WTC11 (cell line): ENCODE measurements around the gene CREB3. TPM values are rescaled to one million over a fixed set of nuclear protein-coding genes. Genes with fewer than 3 reads are reported as not detected.

ENCODE experiments used
- ATAC-seq: fragments of 200-7000 bp; cut with Tn5 transposase; 2 replicates; pipeline ENCODE4 v1.10.0; 2021; ENCODE audit warnings: mild to moderate bottlenecking, moderate library complexity
- CTCF ChIA-PET: fragments of 300-600 bp; sonication (Branson Sonifier 250); formaldehyde crosslinking; loops from one replicate; lab custom pipeline; 2021; ENCODE audit warnings: antibody characterized with exemption; lab: Charles Lee
- POLR2A ChIA-PET: fragments of 350-600 bp; sonication (Branson Sonifier 250); formaldehyde crosslinking; loops from one replicate; lab custom pipeline; 2021; ENCODE audit warnings: antibody characterized with exemption; lab: Charles Lee
- DNase-seq: peaks from one replicate; pipeline ENCODE4 v3.0.0; 2021; ENCODE audit warnings: low spot score
- H3K27ac Mint-ChIP-seq: 2 replicates; pipeline ENCODE4 v1.8.0; 2021; ENCODE audit warnings: mixed read lengths
- H3K27me3 Mint-ChIP-seq: 2 replicates; pipeline ENCODE4 v1.8.0; 2021; ENCODE audit warnings: low read depth, mild to moderate bottlenecking, moderate library complexity, mixed read lengths
- H3K36me3 Mint-ChIP-seq: 2 replicates; pipeline ENCODE4 v1.8.0; 2021; ENCODE audit warnings: mixed read lengths
- H3K4me1 Mint-ChIP-seq: 2 replicates; pipeline ENCODE4 v1.8.0; 2022; ENCODE audit warnings: mixed read lengths
- H3K4me3 Mint-ChIP-seq: 2 replicates; pipeline ENCODE4 v1.8.0; 2021; ENCODE audit warnings: mild to moderate bottlenecking, moderate library complexity, mixed read lengths
- H3K9me3 Mint-ChIP-seq: 2 replicates; pipeline ENCODE4 v1.8.0; 2021; ENCODE audit warnings: mixed read lengths
- ELF4 ChIP-seq: sonication (generic); formaldehyde crosslinking; IDR thresholded peaks from 2 replicates; pipeline ENCODE4 v1.8.1; 2022; ENCODE audit warnings: low read depth, mild to moderate bottlenecking, moderate library complexity, missing genetic modification reagents
- EMX1 ChIP-seq: fragments of 250-450 bp; sonication (Bioruptor Pico); IDR thresholded peaks from 2 replicates; pipeline ENCODE4 v1.8.0; 2021; ENCODE audit warnings: mild to moderate bottlenecking
- FOXP1 ChIP-seq: sonication (generic); formaldehyde crosslinking; IDR thresholded peaks from 2 replicates; pipeline ENCODE4 v1.8.0; 2022; ENCODE audit warnings: missing genetic modification reagents, mild to moderate bottlenecking, moderate library complexity, borderline replicate concordance
- NFYB ChIP-seq: sonication (generic); formaldehyde crosslinking; conservative IDR thresholded peaks from 2 replicates; pipeline ENCODE4 v1.8.0; 2022; ENCODE audit warnings: low read depth, missing genetic modification reagents
- OVOL2 ChIP-seq: fragments of 250-450 bp; sonication (Bioruptor Pico); IDR thresholded peaks from 2 replicates; pipeline ENCODE4 v1.9.0; 2021; ENCODE audit warnings: mild to moderate bottlenecking, borderline replicate concordance
- SMAD4 ChIP-seq: sonication (generic); formaldehyde crosslinking; IDR thresholded peaks from 2 replicates; pipeline ENCODE4 v1.8.0; 2022; ENCODE audit warnings: mild to moderate bottlenecking, missing genetic modification reagents
- SOX15 ChIP-seq: fragments of 250-450 bp; sonication (Bioruptor Pico); IDR thresholded peaks from 2 replicates; pipeline ENCODE4 v1.9.0; 2021; ENCODE audit warnings: mild to moderate bottlenecking
- ZNF263 ChIP-seq: sonication (generic); formaldehyde crosslinking; IDR thresholded peaks from 2 replicates; pipeline ENCODE4 v1.8.1; 2022; ENCODE audit warnings: low read depth, mild to moderate bottlenecking, moderate library complexity, missing genetic modification reagents
- ZNF671 ChIP-seq: fragments of 250-450 bp; sonication (Bioruptor Pico); IDR thresholded peaks from 2 replicates; pipeline ENCODE4 v1.8.0; 2021; ENCODE audit warnings: mild to moderate bottlenecking
- total RNA-seq: library from RNA; stranded (reverse); gene quantifications from 3 replicates; pipeline ENCODE4 v1.2.3, GENCODE V29; 2021
- TF ChIP-seq, protein P1 (sequence below): sonication (generic); formaldehyde crosslinking; IDR thresholded peaks from 2 replicates; pipeline ENCODE4 v1.8.0; 2022; ENCODE audit warnings: mild to moderate bottlenecking, missing genetic modification reagents
- TF ChIP-seq, protein P2 (sequence below): sonication (generic); formaldehyde crosslinking; IDR thresholded peaks from 2 replicates; pipeline ENCODE4 v1.8.0; 2022; ENCODE audit warnings: mild to moderate bottlenecking, missing genetic modification reagents
- TF ChIP-seq, protein P3 (sequence below): sonication (generic); formaldehyde crosslinking; IDR thresholded peaks from 2 replicates; pipeline ENCODE4 v1.8.0; 2022; ENCODE audit warnings: missing genetic modification reagents
- TF ChIP-seq, protein P4 (sequence below): sonication (generic); formaldehyde crosslinking; IDR thresholded peaks from 2 replicates; pipeline ENCODE4 v1.8.1; 2022; ENCODE audit warnings: missing genetic modification reagents, borderline replicate concordance
- TF ChIP-seq, protein P5 (sequence below): fragments of 250-450 bp; sonication (Bioruptor Pico); conservative IDR thresholded peaks from 2 replicates; pipeline ENCODE4 v1.9.0; 2021; ENCODE audit warnings: mild to moderate bottlenecking

Gene CREB3
- total RNA-seq, 1 experiment from 2014 or later: 21.4 TPM

DNA sequence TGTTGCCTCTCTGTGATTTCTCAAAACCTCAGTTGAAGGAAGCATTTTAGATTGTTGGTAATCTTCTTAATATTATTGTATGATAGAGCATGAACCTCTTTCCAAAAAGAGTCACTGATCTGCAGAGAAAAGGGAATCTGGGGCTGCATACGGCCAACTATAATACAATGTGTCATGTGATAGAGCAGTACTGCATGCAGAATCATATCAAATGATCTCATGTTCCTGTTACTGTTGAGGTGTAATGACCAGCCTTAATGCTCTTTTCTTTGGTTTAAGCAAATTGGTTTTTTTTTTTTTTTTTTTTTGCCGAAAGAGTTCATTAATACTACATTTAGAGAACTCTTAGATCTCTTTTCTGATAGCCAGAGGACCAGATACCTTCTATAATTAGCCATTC lies 34.5 kb downstream of the CREB3 start (continued):
- TF ChIP-seq EMX1 (no peak), ZNF671 (CRISPR knock-in tag) (no peak), SMAD4 (CRISPR knock-in tag) (no peak), ELF4 (no peak), ZNF263 (CRISPR knock-in tag) (no peak), FOXP1 (no peak), SOX15 (CRISPR knock-in tag) (no peak)
- TF ChIP-seq, protein P1, sequence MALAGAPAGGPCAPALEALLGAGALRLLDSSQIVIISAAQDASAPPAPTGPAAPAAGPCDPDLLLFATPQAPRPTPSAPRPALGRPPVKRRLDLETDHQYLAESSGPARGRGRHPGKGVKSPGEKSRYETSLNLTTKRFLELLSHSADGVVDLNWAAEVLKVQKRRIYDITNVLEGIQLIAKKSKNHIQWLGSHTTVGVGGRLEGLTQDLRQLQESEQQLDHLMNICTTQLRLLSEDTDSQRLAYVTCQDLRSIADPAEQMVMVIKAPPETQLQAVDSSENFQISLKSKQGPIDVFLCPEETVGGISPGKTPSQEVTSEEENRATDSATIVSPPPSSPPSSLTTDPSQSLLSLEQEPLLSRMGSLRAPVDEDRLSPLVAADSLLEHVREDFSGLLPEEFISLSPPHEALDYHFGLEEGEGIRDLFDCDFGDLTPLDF (CRISPR knock-in tag): no peak
- TF ChIP-seq, protein P2, sequence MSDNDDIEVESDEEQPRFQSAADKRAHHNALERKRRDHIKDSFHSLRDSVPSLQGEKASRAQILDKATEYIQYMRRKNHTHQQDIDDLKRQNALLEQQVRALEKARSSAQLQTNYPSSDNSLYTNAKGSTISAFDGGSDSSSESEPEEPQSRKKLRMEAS (CRISPR knock-in tag): no peak

DNA sequence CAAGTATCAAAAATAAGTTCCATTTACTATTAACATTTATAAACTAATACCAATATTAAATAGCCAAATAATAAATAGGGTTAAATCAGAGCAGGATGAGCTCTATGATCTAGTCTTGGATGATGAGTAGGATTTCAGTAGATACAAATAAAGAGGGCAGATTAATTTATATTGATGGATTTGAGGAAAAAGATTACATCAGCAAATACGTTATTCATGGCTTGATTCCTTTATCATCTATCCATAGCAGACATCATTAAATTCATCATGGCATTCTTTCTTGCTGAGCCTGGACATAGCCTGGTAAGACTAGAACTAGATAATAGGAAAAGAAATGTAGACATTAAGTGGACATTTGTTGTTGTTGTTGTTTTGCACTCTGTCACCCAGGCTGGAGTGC lies 35.0 kb downstream of the CREB3 start:
- Mint-ChIP-seq H3K36me3 (no peaks in the 10 kb centered on the region), H3K27me3 (no peaks in the 10 kb centered on the region), H3K9me3 (no peaks in the 10 kb centered on the region), H3K4me3 (no peak overlapping the region), H3K4me1 (peaks cover 5% of the 10 kb centered on the region; the same call in 1 of the 2 replicates), H3K27ac (no peak overlapping the region)
- DNase-seq (no peak), ATAC-seq (no peak)
- ChIA-PET CTCF (interaction anchor here (0.7 to 1.8 kb wide), 3 partner anchors 9 to 71 kb away, joined by 3 to 8 read pairs (median 4); no protein-coding TSS in a partner anchor), POLR2A (no interaction called here)
- TF ChIP-seq, protein P3, sequence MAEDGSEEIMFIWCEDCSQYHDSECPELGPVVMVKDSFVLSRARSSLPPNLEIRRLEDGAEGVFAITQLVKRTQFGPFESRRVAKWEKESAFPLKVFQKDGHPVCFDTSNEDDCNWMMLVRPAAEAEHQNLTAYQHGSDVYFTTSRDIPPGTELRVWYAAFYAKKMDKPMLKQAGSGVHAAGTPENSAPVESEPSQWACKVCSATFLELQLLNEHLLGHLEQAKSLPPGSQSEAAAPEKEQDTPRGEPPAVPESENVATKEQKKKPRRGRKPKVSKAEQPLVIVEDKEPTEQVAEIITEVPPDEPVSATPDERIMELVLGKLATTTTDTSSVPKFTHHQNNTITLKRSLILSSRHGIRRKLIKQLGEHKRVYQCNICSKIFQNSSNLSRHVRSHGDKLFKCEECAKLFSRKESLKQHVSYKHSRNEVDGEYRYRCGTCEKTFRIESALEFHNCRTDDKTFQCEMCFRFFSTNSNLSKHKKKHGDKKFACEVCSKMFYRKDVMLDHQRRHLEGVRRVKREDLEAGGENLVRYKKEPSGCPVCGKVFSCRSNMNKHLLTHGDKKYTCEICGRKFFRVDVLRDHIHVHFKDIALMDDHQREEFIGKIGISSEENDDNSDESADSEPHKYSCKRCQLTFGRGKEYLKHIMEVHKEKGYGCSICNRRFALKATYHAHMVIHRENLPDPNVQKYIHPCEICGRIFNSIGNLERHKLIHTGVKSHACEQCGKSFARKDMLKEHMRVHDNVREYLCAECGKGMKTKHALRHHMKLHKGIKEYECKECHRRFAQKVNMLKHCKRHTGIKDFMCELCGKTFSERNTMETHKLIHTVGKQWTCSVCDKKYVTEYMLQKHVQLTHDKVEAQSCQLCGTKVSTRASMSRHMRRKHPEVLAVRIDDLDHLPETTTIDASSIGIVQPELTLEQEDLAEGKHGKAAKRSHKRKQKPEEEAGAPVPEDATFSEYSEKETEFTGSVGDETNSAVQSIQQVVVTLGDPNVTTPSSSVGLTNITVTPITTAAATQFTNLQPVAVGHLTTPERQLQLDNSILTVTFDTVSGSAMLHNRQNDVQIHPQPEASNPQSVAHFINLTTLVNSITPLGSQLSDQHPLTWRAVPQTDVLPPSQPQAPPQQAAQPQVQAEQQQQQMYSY: no peak

DNA sequence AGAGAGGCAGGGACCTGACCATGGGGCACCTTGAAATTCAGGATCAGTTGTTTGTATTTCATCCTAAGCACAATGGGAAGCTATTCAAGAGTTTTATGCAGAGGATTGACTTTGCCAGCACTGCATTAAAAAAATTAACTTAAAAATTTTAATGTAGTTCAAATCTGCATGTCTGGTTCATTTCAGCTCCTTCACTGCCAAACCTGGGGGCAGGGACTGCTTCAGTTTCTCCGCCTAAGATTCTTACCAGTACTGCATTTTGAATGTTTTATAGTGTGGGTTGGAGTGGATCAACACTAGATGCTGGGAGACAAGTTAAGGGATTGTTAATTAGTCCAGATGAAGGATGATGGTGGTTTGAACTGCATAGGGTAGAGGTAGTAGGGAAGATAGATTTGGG lies 37.3 kb downstream of the CREB3 start:
- no peak overlapping the region for H3K4me3 Mint-ChIP-seq
- no peaks in the 10 kb centered on the region for H3K9me3 Mint-ChIP-seq
- no peaks in the 10 kb centered on the region for H3K27me3 Mint-ChIP-seq
- TF ChIP-seq OVOL2 (CRISPR knock-in tag): no peak
- no peak for TF ChIP-seq NFYB (CRISPR knock-in tag)
- TF ChIP-seq, protein P4, sequence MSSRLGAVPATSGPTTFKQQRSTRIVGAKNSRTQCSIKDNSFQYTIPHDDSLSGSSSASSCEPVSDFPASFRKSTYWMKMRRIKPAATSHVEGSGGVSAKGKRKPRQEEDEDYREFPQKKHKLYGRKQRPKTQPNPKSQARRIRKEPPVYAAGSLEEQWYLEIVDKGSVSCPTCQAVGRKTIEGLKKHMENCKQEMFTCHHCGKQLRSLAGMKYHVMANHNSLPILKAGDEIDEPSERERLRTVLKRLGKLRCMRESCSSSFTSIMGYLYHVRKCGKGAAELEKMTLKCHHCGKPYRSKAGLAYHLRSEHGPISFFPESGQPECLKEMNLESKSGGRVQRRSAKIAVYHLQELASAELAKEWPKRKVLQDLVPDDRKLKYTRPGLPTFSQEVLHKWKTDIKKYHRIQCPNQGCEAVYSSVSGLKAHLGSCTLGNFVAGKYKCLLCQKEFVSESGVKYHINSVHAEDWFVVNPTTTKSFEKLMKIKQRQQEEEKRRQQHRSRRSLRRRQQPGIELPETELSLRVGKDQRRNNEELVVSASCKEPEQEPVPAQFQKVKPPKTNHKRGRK (CRISPR knock-in tag): no peak
- TF ChIP-seq, protein P5, sequence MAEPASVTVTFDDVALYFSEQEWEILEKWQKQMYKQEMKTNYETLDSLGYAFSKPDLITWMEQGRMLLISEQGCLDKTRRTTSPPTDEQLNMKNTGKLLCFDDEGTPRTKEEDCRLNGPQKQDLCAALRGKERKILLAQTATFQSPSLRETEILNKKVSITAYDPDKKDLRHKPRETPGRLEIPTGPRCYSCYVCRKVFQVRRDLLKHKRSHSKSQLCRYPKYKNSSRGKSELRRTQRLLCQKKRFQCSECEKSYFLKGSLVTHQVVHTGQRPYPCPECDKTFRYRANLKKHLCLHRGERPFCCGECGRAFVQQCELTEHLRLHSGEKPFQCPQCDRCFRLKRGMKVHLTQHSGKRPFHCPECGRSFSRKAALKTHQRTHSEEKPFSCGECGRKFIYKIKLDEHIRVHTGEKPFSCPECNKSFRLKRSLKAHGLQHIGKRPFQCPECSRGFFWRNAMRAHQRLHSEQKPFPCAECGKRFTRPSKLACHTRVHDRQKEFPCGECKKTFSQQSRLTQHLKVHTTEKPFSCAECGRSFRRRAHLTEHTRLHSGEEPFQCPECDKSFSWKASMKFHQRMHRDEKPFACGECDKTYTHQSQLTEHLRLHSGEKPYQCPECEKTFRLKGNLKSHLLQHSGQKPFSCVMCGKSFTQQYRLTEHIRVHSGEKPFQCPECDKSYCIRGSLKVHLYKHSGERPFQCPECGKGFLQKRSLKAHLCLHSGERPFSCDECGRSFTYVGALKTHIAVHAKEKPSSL: no peak
- H3K27ac Mint-ChIP-seq: no peak overlapping the region
- CTCF ChIA-PET: interaction anchor here (3.3 kb wide), 1 partner anchor 20 kb away, joined by 18 read pairs; no protein-coding TSS in a partner anchor
- DNase-seq (no peak), ATAC-seq (no peak)
- H3K36me3 Mint-ChIP-seq: no peaks in the 10 kb centered on the region
- peaks cover 3% of the 10 kb centered on the region for H3K4me1 Mint-ChIP-seq
- POLR2A ChIA-PET: no interaction called here
